HL-60 (cell line): ENCODE results near the gene SNRK.

Experiments
- DNase-seq, 2 experiments: peaks; one replicate each; pipeline ENCODE4 v3.0.0-alpha.2; 2010 to 2020; ENCODE audit warnings: low read depth in 1 of 2, low spot score in 1 of 2
- H3K27ac ChIP-seq: fragments of 250-450 bp; sonication (Bioruptor Pico); replicated peaks from 2 replicates; pipeline ENCODE4 v1.5.1; 2020; ENCODE audit warnings: mild to moderate bottlenecking, moderate library complexity
- H3K27me3 ChIP-seq: fragments of 250-450 bp; sonication (Bioruptor Pico); 2 replicates; pipeline ENCODE4 v1.5.1; 2021; ENCODE audit warnings: mild to moderate bottlenecking, moderate library complexity; ENCODE audit not compliant: insufficient read depth, poor library complexity, severe bottlenecking
- H3K4me3 ChIP-seq: replicated peaks from 2 replicates; pipeline ENCODE4 v1.5.1; 2011; ENCODE audit warnings: mild to moderate bottlenecking, control low read depth, low read length; ENCODE audit not compliant: insufficient read depth
- CTCF ChIP-seq: IDR thresholded peaks from one replicate; pipeline ENCODE4 v1.5.1; 2011; ENCODE audit warnings: low read length, control low read depth, inconsistent platforms; ENCODE audit not compliant: insufficient read depth
- GABPA ChIP-seq: IDR thresholded peaks from 2 replicates; pipeline ENCODE4 v1.6.1; 2012; ENCODE audit warnings: low read depth
- POLR2AphosphoS5 ChIP-seq: IDR thresholded peaks from 2 replicates; pipeline ENCODE4 v1.6.1; 2012; ENCODE audit warnings: low read depth
- REST ChIP-seq: IDR thresholded peaks from 2 replicates; pipeline ENCODE4 v1.6.1; 2012; ENCODE audit warnings: low read depth; ENCODE audit not compliant: insufficient replicate concordance
- SPI1 ChIP-seq: IDR thresholded peaks from 2 replicates; pipeline ENCODE4 v1.6.1; 2012; ENCODE audit warnings: low read depth, mild to moderate bottlenecking, borderline replicate concordance

SNRK gene

GRCh38 chr3:43304126-43304525 lies 17.8 kb downstream of the SNRK start:
- Histone ChIP-seq H3K27ac (no peak overlapping the region), H3K4me3 (no peak overlapping the region), H3K27me3 (no peaks in the 10 kb centered on the region)
- TF ChIP-seq GABPA (no peak), SPI1 (no peak)
- DNase-seq, result no peak

GRCh38 chr3:43307226-43307625 lies 20.9 kb downstream of the SNRK start:
- no peak for DNase-seq
- H3K4me3 ChIP-seq, result no peak overlapping the region
- no peak for TF ChIP-seq POLR2AphosphoS5
- no peak for TF ChIP-seq SPI1
- no peak for TF ChIP-seq REST
- no peak for TF ChIP-seq CTCF
- TF ChIP-seq GABPA, result no peak
- no peak overlapping the region for H3K27ac ChIP-seq
- H3K27me3 ChIP-seq, result no peaks in the 10 kb centered on the region

GRCh38 chr3:43307649-43308048 lies 21.3 kb downstream of the SNRK start:
- Histone ChIP-seq H3K27ac (no peak overlapping the region), H3K4me3 (no peak overlapping the region), H3K27me3 (no peaks in the 10 kb centered on the region)
- DNase-seq, result no peak
- TF ChIP-seq POLR2AphosphoS5, result no peak

GRCh38 chr3:43309372-43310305 lies 23.3 kb downstream of the SNRK start:
- Histone ChIP-seq H3K27me3 (no peaks in the 10 kb centered on the region), H3K4me3 (no peak overlapping the region), H3K27ac (no peak overlapping the region)
- no peak for TF ChIP-seq SPI1
- no peak for TF ChIP-seq CTCF
- no peak for TF ChIP-seq POLR2AphosphoS5
- TF ChIP-seq REST, result no peak
- no peak for TF ChIP-seq GABPA
- DNase-seq, result no peak
